CD4-positive, alpha-beta T cell (primary cell): ENCODE results near the gene TOLLIP. TPM values are rescaled to one million over a fixed set of nuclear protein-coding genes. Genes with fewer than 3 reads are reported as not detected.

Experiments
- ATAC-seq: fragments of 200-7000 bp; cut with Tn5 transposase; one replicate; pipeline ENCODE4 v1.10.0; 2022; ENCODE audit warnings: mild to moderate bottlenecking; ENCODE audit not compliant: poor library complexity
- CTCF ChIA-PET: fragments of 350-600 bp; sonication (Branson Sonifier 250); formaldehyde crosslinking; loops from one replicate; lab custom pipeline; 2021; ENCODE audit warnings: antibody characterized with exemption, inconsistent platforms; lab: Charles Lee
- POLR2A ChIA-PET: fragments of 350-600 bp; sonication (Branson Sonifier 250); formaldehyde crosslinking; loops from one replicate; lab custom pipeline; 2021; ENCODE audit warnings: antibody characterized with exemption, inconsistent platforms; lab: Charles Lee
- DNase-seq, 14 experiments: peaks; one replicate each; pipeline ENCODE4 v3.0.0-alpha.2; 2013 to 2020; ENCODE audit warnings: mixed read lengths in 2 of 14
- H3K27ac ChIP-seq, 2 donors: one replicate each; pipeline versions ENCODE4 v1.5.1 to v1.7.0; 2013; ENCODE audit warnings: low read length in 2 of 2, low read depth in 1 of 2, mild to moderate bottlenecking in 1 of 2
- H3K27me3 ChIP-seq, 2 experiments: 1 replicate in 1 of 2; 2 replicates in 1 of 2; pipeline versions ENCODE4 v1.6.1 to v1.7.0; 2013; ENCODE audit warnings: low read length in 2 of 2, control low read depth in 1 of 2, mild to moderate bottlenecking in 1 of 2, moderate library complexity in 1 of 2; ENCODE audit not compliant: insufficient read depth in 2 of 2, control insufficient read depth in 1 of 2
- H3K36me3 ChIP-seq: one replicate; pipeline ENCODE4 v1.6.1; 2013; ENCODE audit warnings: low read length, control low read depth; ENCODE audit not compliant: insufficient read depth
- H3K4me1 ChIP-seq: one replicate; pipeline ENCODE4 v1.6.1; 2013; ENCODE audit warnings: low read length, control low read depth; ENCODE audit not compliant: insufficient read depth
- H3K4me3 ChIP-seq: one replicate; pipeline ENCODE4 v1.5.1; 2013; ENCODE audit warnings: mild to moderate bottlenecking, low read length, moderate library complexity
- H3K9me3 ChIP-seq, 2 experiments: 1 replicate in 1 of 2; 2 replicates in 1 of 2; pipeline versions ENCODE4 v1.6.1 to v1.7.0; 2013; ENCODE audit warnings: low read length in 2 of 2, mild to moderate bottlenecking in 2 of 2, control low read depth in 1 of 2, moderate library complexity in 1 of 2; ENCODE audit not compliant: control insufficient read depth in 1 of 2, insufficient read depth in 1 of 2
- H3K27ac Mint-ChIP-seq: one replicate; pipeline ENCODE4 v1.8.0; 2020; ENCODE audit warnings: mixed read lengths
- H3K27me3 Mint-ChIP-seq: one replicate; pipeline ENCODE4 v1.8.0; 2021; ENCODE audit warnings: mixed read lengths
- H3K36me3 Mint-ChIP-seq: one replicate; pipeline ENCODE4 v1.8.0; 2021; ENCODE audit warnings: low read depth, mixed read lengths
- H3K4me1 Mint-ChIP-seq: one replicate; pipeline ENCODE4 v1.8.0; 2021; ENCODE audit warnings: low read depth, mixed read lengths
- H3K4me3 Mint-ChIP-seq: one replicate; pipeline ENCODE4 v1.8.0; 2020; ENCODE audit warnings: mild to moderate bottlenecking, mixed read lengths
- H3K9me3 Mint-ChIP-seq: one replicate; pipeline ENCODE4 v1.8.0; 2020; ENCODE audit warnings: mixed read lengths
- CTCF ChIP-seq: fragments of 200-600 bp; IDR thresholded peaks from one replicate; pipeline ENCODE4 v1.8.0; 2022; ENCODE audit warnings: antibody characterized with exemption, mild to moderate bottlenecking
- intact Hi-C, 2 experiments: fragments of 100-400 bp; cut with DNase I in 1 of 2; cut with micrococcal nuclease in 1 of 2; formaldehyde crosslinking; loops; one replicate each; pipeline versions ENCODE4 v1.15.1 to v1.9.0; 2023 to 2025; cut with DNase I, micrococcal nuclease
- total RNA-seq, 174 experiments: library from RNA in 2 of 174; stranded (reverse) in 2 of 174; gene quantifications; one replicate each; pipeline ENCODE4 v1.2.3 and lab custom pipeline; 2021 to 2026

Gene TOLLIP
- total RNA-seq, 2 experiments from 2014 or later, result 38.9 to 41.0 TPM

- peaks cover 8% of the 10 kb centered on the region for H3K9me3 Mint-ChIP-seq
- peak in 1 of 14 experiments; percentile 25 for DNase-seq
- peaks cover 4% of the 10 kb centered on the region for H3K36me3 Mint-ChIP-seq
- H3K27ac Mint-ChIP-seq, result peak overlapping the region; percentile 85
- intact Hi-C loops, result loop anchor here in 1 of 2 experiments (1.0 to 5.0 kb wide), 3 partner anchors 25 to 237 kb away; partner anchors contain the start of gene DUSP8
- ATAC-seq, result no peak
- peaks cover 22% of the 10 kb centered on the region for H3K4me1 Mint-ChIP-seq
- H3K27me3 ChIP-seq, result no peaks in the 10 kb centered on the region
- CTCF ChIA-PET, result no interaction called here
- no peak overlapping the region for H3K27ac ChIP-seq
- H3K4me1 ChIP-seq, result peaks cover 14% of the 10 kb centered on the region
- POLR2A ChIA-PET, result interaction anchor here (1.1 to 2.1 kb wide), 3 partner anchors 24 to 48 kb away, joined by 5 to 19 read pairs (median 6); partner anchors contain the start of gene TOLLIP
- TF ChIP-seq CTCF, result no peak
- no peaks in the 10 kb centered on the region for H3K36me3 ChIP-seq
- H3K9me3 ChIP-seq, result peaks cover 13 to 34% of the 10 kb centered on the region in 2 experiments
- H3K4me3 Mint-ChIP-seq, result peak overlapping the region; percentile 93
- peak overlapping the region; percentile 59 for H3K4me3 ChIP-seq
- no peaks in the 10 kb centered on the region for H3K27me3 Mint-ChIP-seq
These were observed 25.9 kb upstream of the TOLLIP start for GRCh38 chr11:1335264-1335810.

- Mint-ChIP-seq H3K9me3 (peaks cover 8% of the 10 kb centered on the region), H3K36me3 (peaks cover 4% of the 10 kb centered on the region), H3K27ac (no peak overlapping the region), H3K4me1 (peaks cover 22% of the 10 kb centered on the region), H3K27me3 (no peaks in the 10 kb centered on the region), H3K4me3 (no peak overlapping the region)
- POLR2A ChIA-PET, result no interaction called here
- H3K9me3 ChIP-seq, result peaks cover 13 to 22% of the 10 kb centered on the region in 2 experiments
- DNase-seq (peak in 1 of 14 experiments; percentile 18), ATAC-seq (no peak)
- H3K4me3 ChIP-seq, result no peak overlapping the region
- no peaks in the 10 kb centered on the region for H3K27me3 ChIP-seq
- no peaks in the 10 kb centered on the region for H3K36me3 ChIP-seq
- peaks cover 14% of the 10 kb centered on the region for H3K4me1 ChIP-seq
- TF ChIP-seq CTCF, result no peak
- CTCF ChIA-PET, result no interaction called here
- no peak overlapping the region for H3K27ac ChIP-seq
- intact Hi-C loops, result loop anchor here in 1 of 2 experiments (2.0 kb wide), 1 partner anchor 69 kb away; no protein-coding TSS in a partner anchor
These were observed 24.4 kb upstream of the TOLLIP start for GRCh38 chr11:1333860-1334259.

- H3K4me3 ChIP-seq, result no peak overlapping the region
- CTCF ChIA-PET, result no interaction called here
- intact Hi-C loops, result no loop called here
- H3K9me3 ChIP-seq, result peaks cover 12 to 15% of the 10 kb centered on the region in 2 experiments
- H3K36me3 Mint-ChIP-seq, result peaks cover under 1% of the 10 kb centered on the region
- ATAC-seq (no peak), DNase-seq (no peak)
- no peaks in the 10 kb centered on the region for H3K36me3 ChIP-seq
- POLR2A ChIA-PET, result no interaction called here
- H3K4me3 Mint-ChIP-seq, result no peak overlapping the region
- no peak overlapping the region for H3K27ac ChIP-seq
- H3K27me3 ChIP-seq, result no peaks in the 10 kb centered on the region
- no peak overlapping the region for H3K27ac Mint-ChIP-seq
- H3K27me3 Mint-ChIP-seq, result no peaks in the 10 kb centered on the region
- peaks cover 14% of the 10 kb centered on the region for H3K4me1 ChIP-seq
- no peak for TF ChIP-seq CTCF
- peaks cover 5% of the 10 kb centered on the region for H3K9me3 Mint-ChIP-seq
- H3K4me1 Mint-ChIP-seq, result peaks cover 18% of the 10 kb centered on the region
These were observed 23.8 kb upstream of the TOLLIP start for GRCh38 chr11:1333091-1333772.
